Measurements from ENCODE around the gene FBXO38.
A peak's percentile ranks its signal among the peaks of the same experiment; 100 is the strongest.
"Not testable (repeated sequence)": the region's sequence is repeated elsewhere in the genome, so short reads cannot be mapped to it uniquely, and the experiment has no call there.

Gene FBXO38

DNA sequence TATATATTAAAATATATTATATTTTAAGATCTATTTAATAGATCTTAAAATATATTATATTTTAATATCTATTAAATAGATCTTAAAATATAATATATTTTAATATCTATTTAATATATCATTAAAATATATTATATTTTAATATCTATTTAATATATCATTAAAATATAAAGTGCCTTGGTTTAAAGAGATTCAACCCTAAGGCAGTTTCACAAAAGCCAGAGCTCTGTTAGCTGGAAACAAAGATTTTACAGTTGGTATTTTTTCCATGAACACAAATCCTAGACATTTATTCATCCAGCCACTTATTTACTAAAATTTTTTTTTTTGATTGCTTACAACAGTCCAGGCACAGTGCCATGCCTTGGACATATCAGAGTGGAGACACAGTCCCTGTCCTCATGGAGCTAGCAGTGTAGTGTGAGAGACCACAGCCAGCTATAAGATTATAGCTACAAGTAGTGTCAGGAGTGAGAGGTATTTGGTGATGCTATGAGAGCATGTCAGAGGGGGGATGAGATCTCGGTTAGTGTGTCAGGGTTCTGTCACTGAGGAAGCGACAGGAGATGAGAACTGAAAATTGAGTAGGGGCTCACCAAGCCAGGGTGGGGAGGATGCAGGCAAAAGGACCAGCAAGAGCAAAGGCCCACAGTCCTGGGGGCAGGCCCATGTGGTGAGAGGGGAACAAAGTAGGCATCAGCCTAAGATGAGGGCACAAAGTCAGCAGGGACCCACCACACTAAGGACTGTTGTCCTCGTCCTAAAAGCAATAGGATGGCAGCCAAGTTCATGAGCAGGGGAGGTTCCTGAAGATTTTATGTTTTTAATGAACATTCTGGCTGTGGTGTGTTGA, 74.5 kb downstream of the FBXO38 start:
- Histone ChIP-seq H3K9me3 (replicated peaks; ENCODE audit: low read length) (no peaks in the 10 kb centered on the region), H3K4me2 (ENCODE audit: low read length) (no peak overlapping the region), H3K9ac (ENCODE audit: low read depth, low read length) (no peak overlapping the region), H3K4me3 (ENCODE audit: low read length) (no peak overlapping the region), H3K36me3 (ENCODE audit: insufficient read depth, low read length) (no peaks in the 10 kb centered on the region), H3K27me3 (ENCODE audit: control insufficient read depth, insufficient read depth, low read length) (no peaks in the 10 kb centered on the region), H3K4me1 (ENCODE audit: control insufficient read depth, insufficient read depth, low read length) (no peaks in the 10 kb centered on the region)

DNA sequence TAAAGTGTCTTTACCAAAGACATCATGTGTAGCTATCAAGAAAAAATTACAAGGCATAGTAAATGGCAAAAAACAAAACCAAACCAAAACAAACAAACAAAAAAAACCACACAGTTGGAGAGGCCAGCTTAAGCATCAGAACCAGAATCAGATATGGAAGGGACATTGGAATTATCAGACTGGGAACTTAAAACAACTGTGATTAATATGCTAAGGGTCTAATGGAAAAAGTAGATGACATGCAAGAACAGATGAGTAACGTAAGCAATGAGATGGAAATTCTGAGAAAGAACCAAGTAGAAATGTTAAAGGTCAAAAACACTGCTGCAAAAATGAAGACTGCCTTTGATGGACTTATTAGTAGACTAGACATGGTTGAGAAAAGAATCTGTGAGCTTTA, 75.9 kb downstream of the FBXO38 start:
- Histone ChIP-seq H3K9me3 (replicated peaks; ENCODE audit: low read length) (no peaks in the 10 kb centered on the region), H3K27me3 (ENCODE audit: control insufficient read depth, insufficient read depth, low read length) (no peaks in the 10 kb centered on the region), H3K4me3 (ENCODE audit: low read length) (no peak overlapping the region), H3K9ac (ENCODE audit: low read depth, low read length) (no peak overlapping the region), H3K36me3 (ENCODE audit: insufficient read depth, low read length) (no peaks in the 10 kb centered on the region), H3K4me1 (ENCODE audit: control insufficient read depth, insufficient read depth, low read length) (no peaks in the 10 kb centered on the region), H3K4me2 (ENCODE audit: low read length) (no peak overlapping the region)

DNA sequence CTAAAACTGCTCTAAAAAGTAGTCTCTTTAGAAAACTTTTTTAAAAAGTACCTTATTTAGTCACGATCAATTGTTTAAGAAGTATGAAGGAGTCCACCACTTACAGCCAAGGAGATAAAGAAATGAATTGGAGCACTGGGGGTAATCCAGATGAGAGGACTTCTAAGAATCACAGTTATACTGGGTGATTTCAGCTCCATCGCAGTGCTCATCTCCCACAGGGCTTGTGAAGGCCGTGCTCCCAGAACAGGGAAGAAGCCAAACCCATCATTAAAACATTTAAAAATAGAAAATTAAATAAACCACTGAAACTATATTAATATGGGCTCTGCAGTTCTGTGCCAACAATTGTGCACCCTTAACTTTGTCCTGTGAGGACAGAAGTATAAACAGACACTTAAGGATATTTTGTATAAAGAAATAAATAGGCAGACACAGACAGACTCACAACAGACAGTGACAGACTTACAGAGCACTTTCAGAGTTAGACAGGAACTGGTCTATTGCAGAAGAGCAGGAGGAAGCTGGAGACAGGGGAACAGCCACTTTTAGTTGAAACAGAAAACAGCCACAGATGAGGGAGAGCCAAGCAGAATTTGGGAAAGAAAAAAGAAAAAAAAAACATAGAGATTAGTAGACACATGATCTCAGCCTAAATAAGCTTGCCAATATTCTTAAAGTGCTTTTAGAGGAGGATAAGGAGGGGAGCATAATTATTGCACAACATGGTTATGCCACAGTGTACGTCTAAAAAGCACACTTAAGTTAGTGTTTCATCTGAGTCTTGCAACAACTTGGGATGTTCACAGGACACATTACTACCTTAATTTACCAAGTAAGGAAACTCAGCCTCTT, 81.8 kb downstream of the FBXO38 start:
- no peak overlapping the region for H3K4me3 ChIP-seq (ENCODE audit: low read length)
- no peaks in the 10 kb centered on the region for H3K27me3 ChIP-seq (ENCODE audit: control insufficient read depth, insufficient read depth, low read length)
- no peak overlapping the region for H3K9ac ChIP-seq (ENCODE audit: low read depth, low read length)
- H3K9me3 ChIP-seq (replicated peaks; ENCODE audit: low read length) = no peaks in the 10 kb centered on the region
- H3K4me1 ChIP-seq (ENCODE audit: control insufficient read depth, insufficient read depth, low read length) = peaks cover 16% of the 10 kb centered on the region
- H3K4me2 ChIP-seq (ENCODE audit: low read length) = no peak overlapping the region
- no peaks in the 10 kb centered on the region for H3K36me3 ChIP-seq (ENCODE audit: insufficient read depth, low read length)

DNA sequence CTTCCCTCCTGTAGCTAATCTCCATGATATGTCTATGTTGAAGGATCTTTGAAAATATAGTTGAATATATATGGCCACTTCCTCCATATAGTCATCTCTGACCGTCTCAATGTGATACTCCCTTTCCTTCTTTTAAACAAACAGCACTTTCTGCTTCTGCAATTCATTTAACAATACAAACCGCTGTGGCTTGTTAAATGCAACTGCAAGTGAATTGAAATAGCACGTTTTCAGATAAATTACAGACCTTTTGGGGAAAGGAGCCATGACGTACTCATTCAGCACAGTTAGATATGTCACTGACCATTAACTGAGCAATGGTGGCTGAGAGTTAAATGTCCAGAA, 82.5 kb downstream of the FBXO38 start:
- no peak overlapping the region for H3K4me2 ChIP-seq (ENCODE audit: low read length)
- H3K36me3 ChIP-seq (ENCODE audit: insufficient read depth, low read length) = no peaks in the 10 kb centered on the region
- no peak overlapping the region for H3K4me3 ChIP-seq (ENCODE audit: low read length)
- no peaks in the 10 kb centered on the region for H3K27me3 ChIP-seq (ENCODE audit: control insufficient read depth, insufficient read depth, low read length)
- H3K4me1 ChIP-seq (ENCODE audit: control insufficient read depth, insufficient read depth, low read length) = peaks cover 19% of the 10 kb centered on the region
- no peak overlapping the region for H3K9ac ChIP-seq (ENCODE audit: low read depth, low read length)
- H3K9me3 ChIP-seq (replicated peaks; ENCODE audit: low read length) = no peaks in the 10 kb centered on the region

DNA sequence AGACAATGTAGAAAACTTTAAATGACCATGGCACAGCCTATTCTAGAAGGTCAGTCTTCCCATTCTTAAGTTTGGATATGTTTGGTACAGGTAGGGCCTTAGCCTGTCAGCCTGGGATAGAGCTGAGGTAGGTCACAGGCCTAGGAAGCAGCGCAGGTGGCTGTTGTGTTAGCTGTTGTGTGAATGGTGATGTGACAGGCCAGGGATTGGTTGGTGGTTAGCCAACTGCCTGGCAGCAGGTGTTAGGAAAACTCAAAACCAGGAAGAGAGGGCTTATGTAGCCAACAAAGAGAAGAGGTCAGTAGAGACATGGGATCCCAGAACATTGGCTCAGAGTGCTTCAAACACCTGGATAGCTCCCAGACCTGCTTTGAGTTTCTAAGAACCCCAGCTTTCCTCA, 84.2 kb downstream of the FBXO38 start:
- no peak overlapping the region for H3K4me2 ChIP-seq (ENCODE audit: low read length)
- no peak overlapping the region for H3K9ac ChIP-seq (ENCODE audit: low read depth, low read length)
- H3K36me3 ChIP-seq (ENCODE audit: insufficient read depth, low read length) = no peaks in the 10 kb centered on the region
- H3K4me1 ChIP-seq (ENCODE audit: control insufficient read depth, insufficient read depth, low read length) = peaks cover 33% of the 10 kb centered on the region
- no peaks in the 10 kb centered on the region for H3K9me3 ChIP-seq (replicated peaks; ENCODE audit: low read length)
- H3K4me3 ChIP-seq (ENCODE audit: low read length) = no peak overlapping the region
- no peaks in the 10 kb centered on the region for H3K27me3 ChIP-seq (ENCODE audit: control insufficient read depth, insufficient read depth, low read length)

DNA sequence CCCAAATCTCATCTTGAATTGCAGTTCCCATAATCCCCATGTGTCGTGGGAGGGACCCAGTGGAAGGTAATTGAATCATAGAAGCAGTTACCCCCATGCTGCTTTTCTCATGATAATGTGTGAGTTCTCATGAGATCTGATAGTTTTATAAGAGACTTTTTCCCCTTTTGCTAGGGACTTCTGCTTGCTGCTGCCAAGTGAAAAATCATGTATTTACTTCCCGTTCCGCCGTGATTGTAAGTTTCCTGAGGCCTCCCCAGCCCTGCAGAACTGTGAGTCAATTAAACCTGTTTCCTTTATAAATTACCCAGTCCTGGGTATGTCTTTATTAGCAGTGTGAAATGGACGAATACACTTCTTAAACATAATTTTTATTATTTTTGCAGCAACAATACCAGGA, 85.0 kb downstream of the FBXO38 start:
- H3K4me3 ChIP-seq (ENCODE audit: low read length); H3K4me2 ChIP-seq (ENCODE audit: low read length); H3K36me3 ChIP-seq (ENCODE audit: insufficient read depth, low read length); H3K9ac ChIP-seq (ENCODE audit: low read depth, low read length); H3K9me3 ChIP-seq (replicated peaks; ENCODE audit: low read length); H3K27me3 ChIP-seq (ENCODE audit: control insufficient read depth, insufficient read depth, low read length): not testable (repeated sequence)
- H3K4me1 ChIP-seq (ENCODE audit: control insufficient read depth, insufficient read depth, low read length) = peaks cover 37% of the 10 kb centered on the region

DNA sequence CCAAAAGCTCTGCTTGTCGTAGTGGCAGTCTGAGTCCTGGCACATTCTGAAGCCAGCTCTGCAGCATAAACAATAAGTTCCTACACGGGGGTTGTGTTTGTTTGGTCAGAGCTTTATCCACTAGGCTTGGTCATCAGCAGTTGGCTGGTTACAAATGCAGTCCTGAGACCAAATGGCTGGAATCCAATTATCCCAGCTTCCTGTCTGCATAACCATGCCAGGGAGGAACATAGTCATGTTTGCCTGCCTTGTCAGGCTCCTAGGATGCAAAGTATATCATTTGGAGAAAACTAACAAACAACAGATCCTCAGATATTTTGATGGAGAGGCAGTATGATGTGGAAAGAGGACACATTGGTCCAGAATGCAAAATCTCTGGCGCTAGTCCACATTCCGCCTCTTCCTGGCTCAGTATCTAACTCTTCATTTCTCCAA, 85.8 kb downstream of the FBXO38 start:
- H3K36me3 ChIP-seq (ENCODE audit: insufficient read depth, low read length) = no peaks in the 10 kb centered on the region
- no peaks in the 10 kb centered on the region for H3K27me3 ChIP-seq (ENCODE audit: control insufficient read depth, insufficient read depth, low read length)
- H3K4me3 ChIP-seq (ENCODE audit: low read length) = no peak overlapping the region
- H3K4me1 ChIP-seq (ENCODE audit: control insufficient read depth, insufficient read depth, low read length) = peaks cover 44% of the 10 kb centered on the region
- peak overlapping the region; percentile 46 for H3K4me2 ChIP-seq (ENCODE audit: low read length)
- H3K9ac ChIP-seq (ENCODE audit: low read depth, low read length) = no peak overlapping the region
- no peaks in the 10 kb centered on the region for H3K9me3 ChIP-seq (replicated peaks; ENCODE audit: low read length)

DNA sequence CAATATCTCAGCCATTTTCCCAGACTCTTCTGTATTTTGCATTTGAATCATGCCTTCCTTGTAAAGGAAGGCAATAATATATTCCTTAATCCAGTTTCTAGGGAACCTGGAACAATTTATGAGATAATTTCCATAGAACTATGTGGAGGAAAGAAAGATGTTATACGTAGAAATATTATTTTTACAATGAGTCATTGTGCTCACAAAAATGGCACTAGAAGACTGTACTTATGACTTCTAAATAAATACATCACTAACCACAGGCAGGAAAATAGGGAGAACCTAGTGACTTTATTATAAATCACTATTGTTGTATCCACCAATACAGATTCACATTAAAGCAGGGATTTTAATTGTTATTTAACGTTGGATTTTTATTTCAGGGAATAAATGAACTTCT, 87.6 kb downstream of the FBXO38 start:
- Histone ChIP-seq H3K4me1 (ENCODE audit: control insufficient read depth, insufficient read depth, low read length) (peaks cover 46% of the 10 kb centered on the region), H3K9me3 (replicated peaks; ENCODE audit: low read length) (no peaks in the 10 kb centered on the region), H3K27me3 (ENCODE audit: control insufficient read depth, insufficient read depth, low read length) (no peaks in the 10 kb centered on the region), H3K4me2 (ENCODE audit: low read length) (peak overlapping the region; percentile 33), H3K4me3 (ENCODE audit: low read length) (no peak overlapping the region), H3K36me3 (ENCODE audit: insufficient read depth, low read length) (no peaks in the 10 kb centered on the region), H3K9ac (ENCODE audit: low read depth, low read length) (no peak overlapping the region)

DNA sequence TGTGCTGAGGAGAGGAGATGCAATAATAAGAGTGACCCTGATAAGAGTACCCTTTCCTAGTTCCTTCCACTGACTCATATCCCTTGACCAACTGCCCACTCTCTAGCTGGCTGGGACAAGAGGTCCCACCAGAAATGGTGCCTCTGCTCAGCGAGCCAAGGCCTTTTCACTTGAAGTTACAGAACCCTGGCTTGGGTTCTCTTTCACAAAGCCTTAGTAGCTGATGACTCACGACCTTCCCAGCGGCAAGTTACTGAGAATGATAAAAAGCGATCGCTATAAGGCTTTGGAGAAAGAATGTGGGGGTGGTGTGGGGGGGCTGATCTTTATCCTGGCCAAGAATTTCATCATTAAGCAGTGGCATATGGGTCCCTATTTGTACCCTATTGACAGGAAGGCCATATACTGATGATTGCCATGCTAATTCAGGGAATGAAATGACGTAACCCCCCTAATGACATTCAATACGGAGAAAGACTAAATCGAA, 90.3 kb downstream of the FBXO38 start:
- Histone ChIP-seq H3K36me3 (ENCODE audit: insufficient read depth, low read length) (no peaks in the 10 kb centered on the region), H3K9me3 (replicated peaks; ENCODE audit: low read length) (no peaks in the 10 kb centered on the region), H3K4me2 (ENCODE audit: low read length) (peak overlapping the region; percentile 68), H3K4me3 (ENCODE audit: low read length) (peak overlapping the region; percentile 46), H3K9ac (ENCODE audit: low read depth, low read length) (no peak overlapping the region), H3K4me1 (ENCODE audit: control insufficient read depth, insufficient read depth, low read length) (peaks cover 41% of the 10 kb centered on the region), H3K27me3 (ENCODE audit: control insufficient read depth, insufficient read depth, low read length) (peaks cover 5% of the 10 kb centered on the region)

DNA sequence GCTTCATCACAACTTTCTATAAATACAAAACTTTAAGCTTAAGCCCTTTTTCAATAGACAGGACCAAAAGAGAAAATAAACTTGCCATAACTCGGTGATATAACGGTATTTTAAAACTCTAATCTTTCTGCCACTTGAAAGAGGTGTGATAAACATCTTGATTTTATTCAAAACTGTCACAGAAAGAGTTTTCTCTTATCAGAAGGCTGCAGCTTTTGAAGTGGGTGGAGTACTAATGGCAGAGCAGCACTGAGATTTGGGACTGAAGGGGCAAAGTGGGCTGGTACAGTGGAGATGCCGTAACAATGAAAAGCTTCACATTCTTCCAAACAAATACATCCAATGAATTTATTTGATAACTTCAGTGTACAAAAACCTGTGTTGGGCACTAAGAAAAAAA, 92.5 kb downstream of the FBXO38 start:
- Histone ChIP-seq H3K9me3 (replicated peaks; ENCODE audit: low read length) (no peaks in the 10 kb centered on the region), H3K4me3 (ENCODE audit: low read length) (no peak overlapping the region), H3K27me3 (ENCODE audit: control insufficient read depth, insufficient read depth, low read length) (peaks cover 5% of the 10 kb centered on the region), H3K9ac (ENCODE audit: low read depth, low read length) (no peak overlapping the region), H3K4me2 (ENCODE audit: low read length) (no peak overlapping the region), H3K36me3 (ENCODE audit: insufficient read depth, low read length) (no peaks in the 10 kb centered on the region), H3K4me1 (ENCODE audit: control insufficient read depth, insufficient read depth, low read length) (peaks cover 25% of the 10 kb centered on the region)

DNA sequence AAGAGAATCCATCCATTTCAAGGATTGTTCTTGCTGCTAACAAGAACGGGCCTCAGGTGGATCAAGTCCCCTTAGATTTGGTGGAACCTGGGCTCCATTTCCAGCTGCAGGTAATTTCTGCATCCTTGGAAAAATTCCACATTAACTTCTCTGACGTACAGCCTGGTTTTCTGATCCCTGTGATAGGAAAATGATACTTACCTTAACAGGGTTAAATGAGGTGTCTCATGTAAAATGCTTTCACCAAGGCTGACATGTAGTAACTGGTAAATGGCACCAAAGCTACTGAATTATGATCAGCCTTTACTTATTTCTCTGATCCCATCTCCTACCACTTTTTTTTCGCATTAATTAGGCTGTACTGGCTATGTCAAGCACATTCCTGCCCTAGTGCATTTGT, 93.7 kb downstream of the FBXO38 start:
- H3K4me2 ChIP-seq (ENCODE audit: low read length) = no peak overlapping the region
- no peaks in the 10 kb centered on the region for H3K36me3 ChIP-seq (ENCODE audit: insufficient read depth, low read length)
- H3K4me3 ChIP-seq (ENCODE audit: low read length) = no peak overlapping the region
- no peaks in the 10 kb centered on the region for H3K9me3 ChIP-seq (replicated peaks; ENCODE audit: low read length)
- peaks cover 14% of the 10 kb centered on the region for H3K4me1 ChIP-seq (ENCODE audit: control insufficient read depth, insufficient read depth, low read length)
- peaks cover 5% of the 10 kb centered on the region for H3K27me3 ChIP-seq (ENCODE audit: control insufficient read depth, insufficient read depth, low read length)
- H3K9ac ChIP-seq (ENCODE audit: low read depth, low read length) = no peak overlapping the region

Measured in skeletal muscle satellite cell (primary cell).